ENCODE data around the gene POU6F2. TPM values are rescaled to one million over a fixed set of nuclear protein-coding genes. Genes with fewer than 3 reads are reported as not detected.

POU6F2 gene
- total and polyA plus RNA-seq, 2 donors from 2014 or later = 0.47 TPM; not detected in 1

DNA sequence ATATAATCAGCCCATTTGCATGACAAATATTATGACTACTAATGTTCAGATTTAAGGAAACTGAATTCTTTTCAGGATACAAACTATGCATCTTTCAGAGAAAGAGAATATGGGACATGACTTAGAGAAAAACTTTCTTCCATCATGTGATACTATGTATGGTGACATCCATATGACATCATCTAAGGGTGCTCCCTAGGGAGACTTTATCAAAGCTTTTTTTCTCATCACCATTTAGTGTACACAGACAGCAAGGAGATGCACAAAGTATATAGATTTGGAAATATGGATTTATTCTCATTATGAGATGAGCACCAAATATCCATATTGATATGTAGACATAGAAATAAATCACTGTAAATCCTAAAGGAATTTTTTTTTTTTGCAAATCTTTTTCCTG, 424.3 kb downstream of the POU6F2 start:
- FAIRE-seq = no peak
- Histone ChIP-seq H3K9ac (ENCODE audit: low read length in 3 of 3) (no peak overlapping the region), H3K36me3 (ENCODE audit: control insufficient read depth in 2 of 3, insufficient read depth in 3 of 3, low read length in 3 of 3) (no peaks in the 10 kb centered on the region), H3K9me3 (ENCODE audit: control insufficient read depth in 2 of 3, insufficient read depth in 1 of 3, low read length in 3 of 3) (no peaks in the 10 kb centered on the region), H3K4me1 (ENCODE audit: control insufficient read depth in 2 of 3, insufficient read depth in 2 of 3, low read depth in 1 of 3, low read length in 3 of 3) (peaks cover 2 to 5% (median 3%) of the 10 kb centered on the region in 3 donors), H3K27ac (ENCODE audit: low read depth in 2 of 2, low read length in 2 of 2) (no peak overlapping the region), H3K27me3 (ENCODE audit: control insufficient read depth, insufficient read depth, low read length) (no peaks in the 10 kb centered on the region), H3K4me3 (ENCODE audit: low read length in 3 of 3) (no peak overlapping the region)
- no peak for TF ChIP-seq CTCF (IDR thresholded peaks at IDR 0.05; ENCODE audit: borderline replicate concordance, extremely low read depth, insufficient read depth)
- no peak for DNase-seq
- intact Hi-C loops (cut with DNase I) = no loop called here

GRCh38 chr7:39404907-39405306, 427.2 kb downstream of the POU6F2 start:
- Histone ChIP-seq H3K4me1 (ENCODE audit: control insufficient read depth in 2 of 3, insufficient read depth in 2 of 3, low read depth in 1 of 3, low read length in 3 of 3) (peaks cover 2 to 5% (median 3%) of the 10 kb centered on the region in 3 donors), H3K27me3 (ENCODE audit: control insufficient read depth, insufficient read depth, low read length) (no peaks in the 10 kb centered on the region), H3K9ac (ENCODE audit: low read length in 3 of 3) (no peak overlapping the region), H3K36me3 (ENCODE audit: control insufficient read depth in 2 of 3, insufficient read depth in 3 of 3, low read length in 3 of 3) (no peaks in the 10 kb centered on the region), H3K9me3 (ENCODE audit: control insufficient read depth in 2 of 3, insufficient read depth in 1 of 3, low read length in 3 of 3) (no peaks in the 10 kb centered on the region), H3K4me3 (ENCODE audit: low read length in 3 of 3) (no peak overlapping the region), H3K27ac (ENCODE audit: low read depth in 2 of 2, low read length in 2 of 2) (no peak overlapping the region)
- FAIRE-seq (no peak), DNase-seq (no peak)
- no peak for TF ChIP-seq CTCF (IDR thresholded peaks at IDR 0.05; ENCODE audit: borderline replicate concordance, extremely low read depth, insufficient read depth)
- intact Hi-C loops (cut with DNase I) = no loop called here

- no peak for DNase-seq
- no peaks in the 10 kb centered on the region for H3K36me3 ChIP-seq (ENCODE audit: control insufficient read depth in 2 of 3, insufficient read depth in 3 of 3, low read length in 3 of 3)
- intact Hi-C loops (cut with DNase I) = no loop called here
- FAIRE-seq = no peak
- no peaks in the 10 kb centered on the region for H3K9me3 ChIP-seq (ENCODE audit: control insufficient read depth in 2 of 3, insufficient read depth in 1 of 3, low read length in 3 of 3)
- TF ChIP-seq CTCF (IDR thresholded peaks at IDR 0.05; ENCODE audit: borderline replicate concordance, extremely low read depth, insufficient read depth) = no peak
- peaks cover 2 to 5% (median 3%) of the 10 kb centered on the region in 3 donors for H3K4me1 ChIP-seq (ENCODE audit: control insufficient read depth in 2 of 3, insufficient read depth in 2 of 3, low read depth in 1 of 3, low read length in 3 of 3)
- no peaks in the 10 kb centered on the region for H3K27me3 ChIP-seq (ENCODE audit: control insufficient read depth, insufficient read depth, low read length)
- H3K9ac ChIP-seq (ENCODE audit: low read length in 3 of 3) = no peak overlapping the region
- no peak overlapping the region for H3K27ac ChIP-seq (ENCODE audit: low read depth in 2 of 2, low read length in 2 of 2)
- H3K4me3 ChIP-seq (ENCODE audit: low read length in 3 of 3) = no peak overlapping the region
Observed at GRCh38 chr7:39405581-39405980, 427.9 kb downstream of the POU6F2 start.

DNA sequence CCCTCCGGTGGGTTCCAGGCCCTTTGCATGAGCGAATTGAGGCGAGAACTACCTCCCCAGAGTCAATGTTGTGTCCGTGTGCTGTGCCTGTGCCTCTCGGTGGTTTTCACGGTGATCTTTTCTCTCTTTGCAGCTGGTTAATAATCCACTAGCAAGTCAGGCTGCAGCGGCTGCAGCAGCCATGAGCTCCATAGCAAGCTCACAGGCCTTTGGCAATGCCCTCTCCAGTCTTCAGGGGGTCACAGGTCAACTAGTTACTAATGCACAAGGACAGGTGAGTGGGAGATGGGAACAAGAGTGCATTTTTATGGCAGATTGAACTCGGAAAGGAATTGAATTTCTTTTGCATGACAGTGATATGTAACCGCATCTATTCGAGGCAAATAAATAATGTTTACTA, 428.8 kb downstream of the POU6F2 start:
- Histone ChIP-seq H3K27me3 (ENCODE audit: control insufficient read depth, insufficient read depth, low read length) (no peaks in the 10 kb centered on the region), H3K4me3 (ENCODE audit: low read length in 3 of 3) (peak overlapping the region in 1 of 3 donors; percentile 19), H3K4me1 (ENCODE audit: control insufficient read depth in 2 of 3, insufficient read depth in 2 of 3, low read depth in 1 of 3, low read length in 3 of 3) (peaks cover 2 to 5% (median 3%) of the 10 kb centered on the region in 3 donors), H3K9ac (ENCODE audit: low read length in 3 of 3) (no peak overlapping the region), H3K36me3 (ENCODE audit: control insufficient read depth in 2 of 3, insufficient read depth in 3 of 3, low read length in 3 of 3) (no peaks in the 10 kb centered on the region), H3K27ac (ENCODE audit: low read depth in 2 of 2, low read length in 2 of 2) (no peak overlapping the region), H3K9me3 (ENCODE audit: control insufficient read depth in 2 of 3, insufficient read depth in 1 of 3, low read length in 3 of 3) (no peaks in the 10 kb centered on the region)
- TF ChIP-seq CTCF (IDR thresholded peaks at IDR 0.05; ENCODE audit: borderline replicate concordance, extremely low read depth, insufficient read depth) = no peak
- FAIRE-seq (no peak), DNase-seq (peak in 4 of 5 donors; percentile 69 to 90 (median 83))
- intact Hi-C loops (cut with DNase I) = no loop called here

Measured in kidney (tissue), 14 donors.